Measurements from ENCODE around the gene CDC25B. TPM values are rescaled to one million over a fixed set of nuclear protein-coding genes. Genes with fewer than 3 reads are reported as not detected.
A peak's percentile ranks its signal among the peaks of the same experiment; 100 is the strongest.

Gene CDC25B
- total RNA-seq, 1 donor from 2014 or later, result 27.5 TPM

GRCh38 chr20:3763671-3764601 is 32.2 kb upstream of the CDC25B start:
- no peak for DNase-seq (ENCODE audit: low read depth in 2 of 2)

- no peak for DNase-seq (ENCODE audit: low read depth in 2 of 2)
Measured at GRCh38 chr20:3764659-3765058, 31.5 kb upstream of the CDC25B start.

- no peak for DNase-seq (ENCODE audit: low read depth in 2 of 2)
Measured at GRCh38 chr20:3765171-3765882, 30.8 kb upstream of the CDC25B start.

- DNase-seq (ENCODE audit: low read depth in 2 of 2), result no peak
Measured at GRCh38 chr20:3766422-3767109, 29.5 kb upstream of the CDC25B start.

GRCh38 chr20:3767110-3767426 is 29.0 kb upstream of the CDC25B start:
- DNase-seq (ENCODE audit: low read depth in 2 of 2), result no peak

GRCh38 chr20:3767427-3768341 is 28.4 kb upstream of the CDC25B start, which contains the start of gene ADISSP:
ADISSP (minus strand) TSS chr20:3767753; CDS start chr20:3760100, 7,653 bp downstream.
- DNase-seq (ENCODE audit: low read depth in 2 of 2), result peak; percentile 93 to 99

- DNase-seq (ENCODE audit: low read depth in 2 of 2), result peak in 1 of 2 donors; percentile 79
Measured at GRCh38 chr20:3768342-3769130, 27.6 kb upstream of the CDC25B start.

GRCh38 chr20:3771552-3772058 is 24.5 kb upstream of the CDC25B start:
- no peak for DNase-seq (ENCODE audit: low read depth in 2 of 2)

- DNase-seq (ENCODE audit: low read depth in 2 of 2), result no peak
Measured at GRCh38 chr20:3775457-3776108, 20.5 kb upstream of the CDC25B start.

GRCh38 chr20:3777381-3777715 is 18.8 kb upstream of the CDC25B start:
- no peak for DNase-seq (ENCODE audit: low read depth in 2 of 2)

GRCh38 chr20:3777716-3778629 is 18.1 kb upstream of the CDC25B start:
- DNase-seq (ENCODE audit: low read depth in 2 of 2), result peak in 1 of 2 donors; percentile 33

GRCh38 chr20:3778976-3779375 is 17.1 kb upstream of the CDC25B start:
- DNase-seq (ENCODE audit: low read depth in 2 of 2), result no peak

GRCh38 chr20:3781153-3781910 is 14.8 kb upstream of the CDC25B start, which contains the start of gene SPEF1:
SPEF1 (minus strand) TSS chr20:3781448; CDS start chr20:3781287, 161 bp downstream.
- peak; percentile 79 to 90 for DNase-seq (ENCODE audit: low read depth in 2 of 2)

GRCh38 chr20:3782597-3782996 is 13.5 kb upstream of the CDC25B start:
- DNase-seq (ENCODE audit: low read depth in 2 of 2), result no peak

GRCh38 chr20:3783068-3783489 is 13.0 kb upstream of the CDC25B start:
- no peak for DNase-seq (ENCODE audit: low read depth in 2 of 2)

GRCh38 chr20:3783511-3784195 is 12.5 kb upstream of the CDC25B start:
- no peak for DNase-seq (ENCODE audit: low read depth in 2 of 2)

Data from dermis microvascular lymphatic vessel endothelial cell (primary cell).